Chondrocyte (in vitro differentiated cells): ENCODE data around the gene COL21A1. TPM values are rescaled to one million over a fixed set of nuclear protein-coding genes. Genes with fewer than 3 reads are reported as not detected.
A peak's percentile ranks its signal among the peaks of the same experiment; 100 is the strongest.
"Not testable (repeated sequence)": the region's sequence is repeated elsewhere in the genome, so short reads cannot be mapped to it uniquely, and the experiment has no call there.

ENCODE experiments used
- DNase-seq: peaks from one replicate; pipeline ENCODE4 v3.0.0; 2021; ENCODE audit warnings: mixed read lengths, low spot score
- H3K27ac Mint-ChIP-seq: one replicate; pipeline ENCODE4 v1.8.0; 2021; ENCODE audit warnings: mild to moderate bottlenecking, moderate library complexity, mixed read lengths; ENCODE audit not compliant: unreplicated experiment
- H3K27me3 Mint-ChIP-seq: 2 replicates; pipeline ENCODE4 v1.8.0; 2021; ENCODE audit warnings: low read depth, mixed read lengths
- H3K36me3 Mint-ChIP-seq: 2 replicates; pipeline ENCODE4 v1.8.0; 2021; ENCODE audit warnings: low read depth, mixed read lengths
- H3K4me1 Mint-ChIP-seq: 2 replicates; pipeline ENCODE4 v1.8.0; 2021; ENCODE audit warnings: low read depth, mild to moderate bottlenecking, mixed read lengths
- H3K4me3 Mint-ChIP-seq: one replicate; pipeline ENCODE4 v1.8.0; 2021; ENCODE audit warnings: mild to moderate bottlenecking, moderate library complexity, mixed read lengths; ENCODE audit not compliant: unreplicated experiment
- H3K9me3 Mint-ChIP-seq: 2 replicates; pipeline ENCODE4 v1.8.0; 2021; ENCODE audit warnings: low read depth, mixed read lengths
- CTCF ChIP-seq: fragments of 200-600 bp; sonication (generic); IDR thresholded peaks from 2 replicates; pipeline ENCODE4 v1.5.0; 2021; ENCODE audit warnings: antibody characterized with exemption, mild to moderate bottlenecking, moderate library complexity
- total RNA-seq: library from RNA; stranded (reverse); gene quantifications from 3 replicates; pipeline ENCODE4 v1.2.1, GENCODE V29; 2021

Gene COL21A1
- total RNA-seq, 1 donor from 2014 or later = 68.9 TPM

- Mint-ChIP-seq H3K4me1 (peaks cover 35% of the 10 kb centered on the region), H3K9me3 (peaks cover 8% of the 10 kb centered on the region), H3K27me3 (peaks cover 3% of the 10 kb centered on the region), H3K36me3 (peaks cover 3% of the 10 kb centered on the region), H3K27ac (no peak overlapping the region), H3K4me3 (no peak overlapping the region)
- TF ChIP-seq CTCF = peak; percentile 33
- no peak for DNase-seq
These were observed 225.4 kb downstream of the COL21A1 start for GRCh38 chr6:56021943-56022342.

DNA sequence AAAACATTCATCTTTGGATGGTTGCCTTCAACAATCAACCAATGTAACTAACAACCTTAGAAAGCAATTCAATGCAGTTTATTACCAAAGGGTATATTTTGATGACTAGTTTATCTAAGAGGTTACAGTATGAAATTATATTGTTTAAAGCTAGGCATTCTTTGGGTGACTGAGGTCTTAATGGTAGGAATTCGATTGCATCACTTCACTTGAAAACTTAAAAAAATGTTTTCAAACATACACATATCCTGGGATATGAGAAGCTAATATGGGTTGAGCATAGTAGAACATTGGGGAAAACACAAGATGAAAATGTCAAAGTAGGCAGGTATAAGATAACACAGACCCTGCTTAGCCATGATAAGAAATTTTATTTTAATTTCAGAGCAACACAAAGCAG lies 227.4 kb downstream of the COL21A1 start:
- peaks cover 8% of the 10 kb centered on the region for H3K9me3 Mint-ChIP-seq
- H3K36me3 Mint-ChIP-seq = peaks cover 3% of the 10 kb centered on the region
- H3K27me3 Mint-ChIP-seq = peaks cover 3% of the 10 kb centered on the region
- no peak for DNase-seq
- no peak for TF ChIP-seq CTCF
- H3K4me3 Mint-ChIP-seq = no peak overlapping the region
- peaks cover 15% of the 10 kb centered on the region for H3K4me1 Mint-ChIP-seq
- no peak overlapping the region for H3K27ac Mint-ChIP-seq

- TF ChIP-seq CTCF = no peak
- DNase-seq = no peak
- no peaks in the 10 kb centered on the region for H3K4me1 Mint-ChIP-seq
- no peak overlapping the region for H3K27ac Mint-ChIP-seq
- peaks cover 3% of the 10 kb centered on the region for H3K27me3 Mint-ChIP-seq
- H3K4me3 Mint-ChIP-seq = no peak overlapping the region
- peaks cover 8% of the 10 kb centered on the region for H3K9me3 Mint-ChIP-seq
- peaks cover 6% of the 10 kb centered on the region for H3K36me3 Mint-ChIP-seq
These were observed 230.2 kb downstream of the COL21A1 start for GRCh38 chr6:56017198-56017597.

DNA sequence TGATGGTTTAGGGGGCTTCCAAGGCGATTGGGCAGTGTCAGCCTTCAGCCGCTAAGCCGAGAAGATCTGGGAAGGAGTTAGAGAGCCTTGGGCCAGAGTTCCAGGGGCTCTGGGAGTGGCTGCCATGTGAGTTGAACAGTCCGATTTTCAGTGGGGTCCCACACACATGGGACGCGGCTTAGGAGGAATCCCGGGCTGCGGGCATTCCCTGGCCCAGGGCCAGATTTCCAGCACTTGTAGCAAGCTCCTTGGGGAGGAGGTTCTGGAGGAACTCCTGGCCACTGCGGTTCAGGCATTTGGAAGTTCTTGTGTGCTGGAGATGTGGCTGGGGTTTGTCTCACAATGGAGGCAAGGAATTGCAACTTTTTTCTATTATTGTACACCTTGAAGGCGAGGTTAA lies 233.3 kb downstream of the COL21A1 start:
- not testable (repeated sequence) for H3K4me3 Mint-ChIP-seq, H3K4me1 Mint-ChIP-seq, H3K27ac Mint-ChIP-seq, DNase-seq, H3K9me3 Mint-ChIP-seq, H3K27me3 Mint-ChIP-seq, H3K36me3 Mint-ChIP-seq

DNA sequence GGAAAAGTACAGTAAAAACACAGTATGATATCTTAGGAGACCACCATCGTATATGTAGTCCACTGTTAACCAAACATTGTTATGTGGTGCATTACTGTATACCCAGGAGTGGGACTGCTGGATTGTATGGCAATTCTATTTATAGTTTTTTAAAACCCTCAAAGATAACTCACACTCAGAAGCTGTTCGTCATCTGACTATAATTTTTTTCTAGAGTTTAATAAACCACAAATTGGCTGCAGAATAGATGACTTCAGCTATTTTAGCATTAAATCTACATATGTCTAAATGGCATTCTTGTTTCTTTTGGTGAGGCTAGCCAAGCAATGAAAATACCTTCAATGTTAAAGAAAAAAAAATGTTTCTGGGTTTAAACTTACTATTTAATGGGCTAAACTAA lies 237.7 kb downstream of the COL21A1 start:
- Mint-ChIP-seq H3K9me3 (peaks cover 10% of the 10 kb centered on the region), H3K4me3 (no peak overlapping the region), H3K36me3 (peaks cover 1% of the 10 kb centered on the region), H3K27me3 (no peaks in the 10 kb centered on the region), H3K27ac (no peak overlapping the region), H3K4me1 (peaks cover 24% of the 10 kb centered on the region)
- no peak for DNase-seq
- no peak for TF ChIP-seq CTCF
